Measurements from ENCODE around the gene GARNL3. TPM values are rescaled to one million over a fixed set of nuclear protein-coding genes. Genes with fewer than 3 reads are reported as not detected.

GARNL3 gene
- total and polyA plus RNA-seq, 2 of the 13 experiments (the other 11 are each of a cell fraction or from before 2014, with no cell fraction given) = 3.9 to 11.0 TPM

GRCh38 chr9:127388037-127388855 is 123.7 kb downstream of the GARNL3 start (continued):
- TF ChIP-seq ZBTB14 (CRISPR knock-in tag; IDR thresholded peaks at IDR 0.05) = no peak
- TF ChIP-seq MXI1 (IDR thresholded peaks at IDR 0.05; ENCODE audit: borderline replicate concordance, low read depth, low read length) = peak; percentile 40; the same call in 1 of the 3 replicates
- TF ChIP-seq BHLHE40 (IDR thresholded peaks at IDR 0.05; ENCODE audit: low read length) = peak; percentile 51
- no peak for TF ChIP-seq CBX5 (CRISPR knock-in tag; IDR thresholded peaks at IDR 0.05; ENCODE audit: borderline replicate concordance)
- no peak for TF ChIP-seq SATB2 (CRISPR knock-in tag; IDR thresholded peaks at IDR 0.05)
- no peak for TF ChIP-seq SOX13 (IDR thresholded peaks at IDR 0.05)
- TF ChIP-seq SOX13 (CRISPR knock-in tag; conservative IDR thresholded peaks at IDR 0.05 in 1 of 2, IDR thresholded peaks at IDR 0.05 in 1 of 2) = peak in 1 of 2 experiments; percentile 57; a peak in 2 of 4 replicates
- TF ChIP-seq NCOR1 (IDR thresholded peaks at IDR 0.05; ENCODE audit: borderline replicate concordance, low read length) = peak; percentile 58; the same call in 1 of the 2 replicates
- TF ChIP-seq PRPF4 (IDR thresholded peaks at IDR 0.05; ENCODE audit: low read depth, low read length, poor library complexity, severe bottlenecking) = peak; percentile 60
- TF ChIP-seq SAP130 (CRISPR knock-in tag; IDR thresholded peaks at IDR 0.05; ENCODE audit: low read depth) = peak; percentile 63
- no peak for TF ChIP-seq TRAFD1 (CRISPR knock-in tag; IDR thresholded peaks at IDR 0.05; ENCODE audit: borderline replicate concordance)
- TF ChIP-seq KMT2B (CRISPR knock-in tag; IDR thresholded peaks at IDR 0.05) = 0 out of 2 replicates have a peak, but pooled peaks have one; percentile 10
- TF ChIP-seq SALL1 (CRISPR knock-in tag; IDR thresholded peaks at IDR 0.05) = peak; percentile 64
- TF ChIP-seq PHF21A (CRISPR knock-in tag; IDR thresholded peaks at IDR 0.05) = 0 out of 2 replicates have a peak, but pooled peaks have one; percentile 47
- 0 out of 2 replicates have a peak, but pooled peaks have one; percentile 36 for TF ChIP-seq ZNF761 (CRISPR knock-in tag; conservative IDR thresholded peaks at IDR 0.05)
- 0 out of 2 replicates have a peak, but pooled peaks have one; percentile 16 for TF ChIP-seq FOXP4 (CRISPR knock-in tag; IDR thresholded peaks at IDR 0.05)
- TF ChIP-seq TFDP1 (CRISPR knock-in tag; IDR thresholded peaks at IDR 0.05; ENCODE audit: borderline replicate concordance) = peak; percentile 34; the same call in 1 of the 2 replicates
- TF ChIP-seq ZNF12 (CRISPR knock-in tag; IDR thresholded peaks at IDR 0.05) = peak; percentile 45; the same call in 1 of the 2 replicates
- TF ChIP-seq NFKBIZ (CRISPR knock-in tag; IDR thresholded peaks at IDR 0.05) = 0 out of 2 replicates have a peak, but pooled peaks have one; percentile 19
- TF ChIP-seq ZNF770 (CRISPR knock-in tag; IDR thresholded peaks at IDR 0.05) = peak; percentile 99
- peak; percentile 73 for TF ChIP-seq NCOA2 (CRISPR knock-in tag; IDR thresholded peaks at IDR 0.05)
